GM21737 (cell line): Measurements from ENCODE around the gene ZNF764.
A peak's percentile ranks its signal among the peaks of the same experiment; 100 is the strongest.
"Not testable (repeated sequence)": the region's sequence is repeated elsewhere in the genome, so short reads cannot be mapped to it uniquely, and the experiment has no call there.

Experiments
- ATAC-seq: cut with Tn5 transposase; IDR thresholded peaks from one replicate; pipeline ENCODE4 v1.9.1; 2021; ENCODE audit warnings: mild to moderate bottlenecking, moderate library complexity; ENCODE audit not compliant: unreplicated experiment

The ZNF764 gene

DNA sequence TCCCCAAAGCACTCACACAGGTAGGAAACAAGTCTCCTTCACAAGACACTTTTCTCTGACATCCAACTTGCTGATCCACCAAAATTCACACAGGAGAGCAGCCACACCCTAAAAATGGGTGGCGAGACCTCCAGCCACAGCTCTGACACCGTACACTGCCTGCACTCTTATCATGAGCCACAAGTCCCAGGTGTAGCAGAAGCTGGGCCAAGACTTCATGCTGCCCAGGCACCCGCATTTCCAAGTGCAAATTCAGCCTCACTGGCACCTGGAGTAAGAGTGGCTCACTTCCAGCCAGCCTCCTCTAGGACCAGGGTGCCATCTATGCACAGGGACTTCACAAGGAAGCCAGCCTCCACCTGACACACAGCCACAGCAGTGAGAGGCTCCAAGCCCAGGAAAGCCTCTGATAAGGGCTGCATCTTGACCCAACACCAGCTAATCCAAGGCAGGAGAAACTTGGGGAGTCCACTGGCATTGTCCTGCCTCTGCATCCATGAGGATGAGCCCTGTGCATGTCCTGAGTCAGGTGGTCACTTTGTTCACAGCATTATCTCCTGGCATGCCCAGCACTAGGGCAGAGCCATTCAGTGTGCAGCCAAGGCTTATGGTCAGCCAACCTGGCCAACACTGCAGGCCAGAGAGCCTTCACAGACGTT is 29.2 kb downstream of the ZNF764 start:
- no peak for ATAC-seq

DNA sequence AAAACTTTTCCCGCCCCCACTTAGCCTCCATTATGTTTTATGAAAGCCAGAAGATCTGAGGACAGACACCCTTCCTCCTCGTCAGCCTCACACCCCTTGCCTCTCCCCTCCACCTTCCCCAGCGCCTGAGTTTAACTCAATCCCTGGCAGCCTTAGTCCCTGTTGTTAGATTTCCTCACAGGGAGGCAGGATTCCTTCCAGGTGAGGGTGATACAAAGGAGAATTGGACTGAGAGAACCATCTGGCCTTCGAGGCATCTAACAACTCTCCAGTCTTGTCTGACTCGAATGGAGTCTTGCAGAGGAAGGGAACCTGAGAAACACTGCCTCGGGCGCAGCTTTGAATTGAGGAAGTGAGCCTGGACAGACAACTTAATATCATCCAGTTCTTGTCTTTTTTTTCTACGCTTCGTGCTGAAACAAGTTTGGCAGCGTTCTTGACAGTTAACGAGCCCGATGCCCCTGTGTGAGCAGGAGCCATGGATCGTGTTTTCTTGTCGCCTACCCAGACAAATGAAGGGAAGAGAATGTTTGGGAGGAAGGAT is 30.5 kb downstream of the ZNF764 start:
- no peak for ATAC-seq

DNA sequence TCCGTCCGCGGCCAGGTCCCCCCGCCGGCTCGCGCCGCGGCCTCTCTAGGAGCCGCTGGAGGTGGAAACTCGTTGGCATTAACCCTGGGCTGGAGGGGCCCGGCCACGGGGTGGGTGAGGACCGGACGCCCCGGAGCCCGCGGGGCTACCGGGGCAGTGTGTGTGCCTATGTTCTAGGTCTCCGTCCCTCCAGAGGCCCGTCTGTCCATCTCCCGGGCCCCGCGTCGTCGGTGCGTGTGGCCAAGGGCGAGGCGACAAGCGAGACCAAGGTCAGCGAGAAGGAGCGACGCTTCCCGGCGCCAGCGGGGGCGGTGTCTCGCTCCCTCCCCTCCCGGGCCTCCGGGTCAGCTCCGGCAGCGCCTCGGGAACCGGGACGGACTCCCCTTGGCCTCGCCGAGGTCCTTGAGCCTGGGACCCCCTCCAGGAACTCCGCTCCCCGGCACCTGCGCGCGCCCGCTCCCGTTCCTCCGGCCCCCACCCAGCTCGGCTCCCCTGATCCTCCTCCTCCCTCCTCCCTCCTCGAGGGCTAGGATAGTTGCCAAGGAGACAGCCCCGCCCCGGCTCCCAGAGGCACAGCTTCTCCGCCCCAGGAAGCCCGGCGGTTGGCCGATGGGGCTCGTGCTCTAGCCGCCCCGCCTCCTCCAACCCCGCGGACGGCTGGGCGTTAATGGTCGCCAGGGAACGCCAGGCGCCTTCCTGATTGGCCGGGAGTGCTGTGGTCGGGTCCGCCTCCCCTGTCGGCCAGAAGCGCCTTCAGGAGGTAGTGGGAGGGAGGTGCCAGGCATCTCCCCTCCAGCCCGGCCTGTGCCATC is 31.1 kb downstream of the ZNF764 start:
- peak; percentile 77 for ATAC-seq

DNA sequence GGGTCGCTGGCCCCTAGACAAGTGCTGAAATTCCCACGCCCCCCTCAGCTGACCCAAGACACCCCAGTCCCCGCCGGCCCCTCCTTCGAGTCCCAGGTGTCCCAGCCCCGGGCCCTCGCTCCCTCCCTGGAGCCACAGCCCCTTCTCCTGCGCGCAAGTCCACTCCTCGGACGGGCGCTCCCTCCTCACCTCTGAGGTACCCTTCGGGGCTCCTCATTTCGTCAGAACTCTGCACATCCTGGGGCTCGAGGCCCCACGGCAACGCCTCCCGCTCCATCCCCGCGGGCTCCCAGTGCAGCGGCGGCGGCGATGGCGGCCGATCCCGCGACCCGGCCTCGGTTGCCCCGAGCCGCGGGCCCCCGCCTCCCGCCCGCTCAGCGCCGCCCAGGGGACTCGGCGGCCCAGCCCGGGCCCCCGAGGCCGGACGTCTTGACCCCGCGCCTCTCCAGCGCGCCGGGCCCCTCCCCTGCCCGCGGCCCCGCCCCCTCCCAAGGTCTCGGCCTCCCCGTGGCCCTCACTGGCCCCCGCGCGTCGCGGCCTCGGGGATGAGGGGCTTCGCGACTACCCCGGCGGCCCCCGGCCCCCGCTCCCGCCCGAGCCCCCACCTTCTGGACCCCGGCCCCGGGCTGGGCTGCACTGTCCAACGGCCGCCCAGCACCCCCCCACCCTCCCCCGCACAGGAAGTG is 31.9 kb downstream of the ZNF764 start, which contains the start of gene ZNF768:
Gene ZNF768, minus strand, starts transcription at position 430 of the 686 bp plus-strand sequence. Its CDS starts 153 bp downstream, at position 277.
- peak; percentile 16 for ATAC-seq

DNA sequence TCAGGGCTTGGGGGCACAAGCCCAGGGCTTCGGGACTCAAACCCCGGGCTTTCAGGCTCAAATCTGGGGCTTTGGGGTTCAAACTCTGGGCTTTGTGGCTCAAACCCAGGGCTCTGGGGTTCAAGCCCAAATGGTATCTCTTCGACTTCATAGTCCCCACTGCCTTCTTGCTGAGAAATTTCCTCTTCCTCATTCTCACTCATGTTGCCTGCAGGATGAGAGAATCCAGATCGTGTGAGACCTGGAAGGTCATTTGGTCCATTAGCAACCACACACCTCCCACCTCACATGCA is 32.4 kb downstream of the ZNF764 start:
- ATAC-seq: no peak

DNA sequence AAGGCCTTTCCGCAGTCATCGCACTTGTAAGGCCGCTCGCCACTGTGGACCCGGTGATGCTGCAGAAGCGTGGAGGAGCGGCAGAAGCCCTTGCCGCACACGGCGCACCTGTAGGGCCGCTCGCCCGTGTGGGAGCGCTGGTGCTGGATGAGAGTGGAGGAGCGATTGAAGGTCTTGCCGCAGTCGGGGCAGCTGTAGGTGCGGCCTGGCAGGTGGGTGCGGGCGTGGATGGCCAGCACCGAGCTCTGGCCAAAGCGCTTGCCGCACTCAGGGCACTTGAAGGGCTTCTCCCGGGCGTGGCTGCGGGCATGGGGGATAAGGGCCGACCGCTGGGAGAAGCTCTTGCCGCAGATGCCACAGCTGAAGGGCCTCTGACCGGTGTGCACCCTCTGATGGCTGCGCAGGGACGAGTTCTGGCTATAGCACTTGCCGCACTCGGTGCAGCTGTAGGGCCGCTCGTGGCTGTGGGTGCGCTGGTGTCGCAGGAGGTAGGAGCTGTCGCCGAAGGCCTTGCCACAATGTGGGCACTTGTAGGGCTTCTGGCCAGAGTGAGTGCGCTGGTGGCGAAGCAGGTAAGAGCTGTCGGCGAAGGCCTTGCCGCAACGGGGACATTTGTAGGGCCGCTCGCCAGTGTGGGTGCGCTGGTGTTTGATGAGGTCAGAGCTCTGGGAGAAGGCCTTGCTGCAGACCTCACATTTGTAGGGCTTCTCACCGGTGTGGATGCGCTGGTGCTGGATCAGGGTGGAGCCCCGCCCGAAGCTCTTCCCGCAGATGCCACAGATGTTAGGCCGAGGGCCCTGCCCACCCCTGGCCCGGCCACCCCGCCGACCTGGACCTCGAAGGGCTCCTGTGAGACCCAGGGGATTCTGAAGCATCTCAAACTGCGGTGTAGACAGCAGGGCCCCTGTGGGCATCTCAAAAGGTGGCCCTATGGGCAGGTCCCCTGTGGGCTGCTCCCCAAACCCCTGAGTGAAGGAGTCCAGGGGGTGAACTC is 33.3 kb downstream of the ZNF764 start:
- no peak for ATAC-seq

DNA sequence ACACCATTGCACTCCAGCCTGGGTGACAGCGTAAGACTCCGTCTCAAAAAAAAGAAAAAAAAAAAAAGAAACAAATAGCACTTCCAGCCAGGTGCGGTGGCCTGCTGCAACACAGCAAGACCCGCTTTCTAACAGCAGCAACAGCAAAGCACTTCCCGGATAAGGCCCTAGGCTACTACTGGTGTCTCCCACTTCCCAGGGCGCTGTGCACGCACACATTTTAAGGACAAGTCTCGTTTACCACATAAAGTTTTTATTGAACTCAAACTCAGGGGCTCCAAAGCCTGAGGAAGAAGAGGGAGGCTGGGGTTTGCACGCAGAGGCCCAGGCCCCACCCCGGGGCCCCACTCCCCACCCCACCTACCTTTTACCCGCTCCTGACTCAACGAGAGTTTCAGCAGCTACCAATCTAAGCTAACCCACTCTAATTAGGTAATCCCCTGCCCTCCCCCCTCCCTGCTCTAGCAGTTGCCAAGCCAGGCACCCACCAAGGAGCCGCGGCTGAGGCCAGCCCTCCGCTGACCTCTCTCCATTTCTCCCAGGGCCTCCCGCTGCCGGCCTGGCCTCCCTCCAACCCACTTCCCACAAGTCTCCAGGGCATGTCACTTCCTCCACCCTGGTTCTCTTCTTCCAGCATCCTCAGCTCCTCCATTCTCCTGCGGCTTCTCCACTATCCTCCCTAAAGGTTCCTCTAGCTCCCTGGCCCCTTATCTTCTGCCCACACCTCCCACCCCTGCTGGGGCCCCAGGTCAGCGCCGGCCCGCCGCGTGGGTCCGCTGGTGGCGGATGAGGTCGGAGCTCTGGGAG is 34.2 kb downstream of the ZNF764 start:
- no peak for ATAC-seq

DNA sequence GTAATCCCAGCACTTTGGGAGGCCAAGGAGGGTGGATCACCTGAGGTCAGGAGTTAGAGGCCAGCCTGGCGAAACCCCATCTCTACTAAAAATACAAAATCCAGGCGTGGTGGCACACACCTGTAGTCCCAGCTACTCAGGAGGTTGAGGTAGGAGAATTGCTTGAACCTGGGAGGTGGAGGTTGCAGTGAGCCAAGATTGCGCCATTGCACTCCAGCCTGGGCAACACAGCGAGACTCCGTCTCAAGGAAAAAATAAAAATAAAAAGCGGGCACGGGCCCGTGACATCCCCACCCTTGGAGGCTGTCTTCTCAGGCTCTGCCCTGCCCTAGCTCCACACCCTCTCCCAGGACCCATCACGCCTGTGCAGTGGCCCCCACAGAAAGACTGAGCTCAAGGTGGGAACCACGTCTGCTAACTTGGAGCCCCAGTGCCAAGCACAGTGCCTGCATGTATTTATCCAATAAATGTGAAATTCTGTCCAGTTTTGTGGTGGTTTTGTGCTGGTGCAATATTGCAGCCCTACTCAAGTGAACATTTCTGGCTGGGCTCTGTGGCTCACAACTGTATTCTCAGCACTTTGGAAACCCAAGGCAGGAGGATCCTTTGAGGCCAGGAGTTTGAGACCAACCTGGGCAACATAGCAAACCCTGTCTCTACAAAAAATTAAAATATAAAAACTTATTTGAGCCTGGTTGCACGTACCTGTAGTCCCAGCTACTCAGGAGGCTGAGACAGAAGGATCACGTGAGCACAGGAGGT is 35.3 kb downstream of the ZNF764 start:
- not testable (repeated sequence) for ATAC-seq

DNA sequence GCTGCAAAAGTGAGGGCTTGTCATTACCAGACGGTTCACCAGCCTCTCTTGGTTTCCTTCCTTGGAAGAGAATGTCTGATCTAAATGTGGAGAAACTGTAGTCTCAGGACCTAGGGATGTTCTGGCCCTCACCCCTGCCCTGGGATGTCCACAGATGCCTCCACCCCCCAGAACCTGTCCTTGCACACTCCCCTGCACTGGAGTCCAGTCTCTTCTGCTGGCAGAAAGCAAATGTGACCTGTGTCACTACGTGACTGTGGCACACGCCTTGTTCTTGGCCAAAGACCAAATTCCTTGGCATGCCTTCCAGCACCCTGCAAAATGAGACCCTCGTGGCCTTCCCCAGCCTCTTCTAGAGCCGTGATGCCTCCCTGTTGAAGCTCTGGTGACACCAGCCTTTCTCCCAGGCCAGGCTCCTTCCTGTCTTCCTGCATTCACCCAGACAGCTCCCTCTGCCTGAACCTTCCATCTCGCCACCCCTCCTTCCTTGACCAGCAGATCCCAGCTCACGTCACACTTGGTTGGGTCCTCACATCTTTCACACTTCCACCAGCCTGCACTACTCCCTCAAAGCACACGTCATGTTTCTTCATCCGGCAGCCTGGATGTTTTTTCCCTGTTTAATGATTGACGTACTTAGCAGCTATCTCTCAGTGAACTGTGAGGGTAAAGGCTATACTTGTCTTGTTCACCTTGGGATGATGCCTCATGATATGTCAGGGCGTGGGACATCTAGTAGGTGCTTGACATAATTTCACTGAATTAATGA is 36.1 kb downstream of the ZNF764 start:
- ATAC-seq: no peak

DNA sequence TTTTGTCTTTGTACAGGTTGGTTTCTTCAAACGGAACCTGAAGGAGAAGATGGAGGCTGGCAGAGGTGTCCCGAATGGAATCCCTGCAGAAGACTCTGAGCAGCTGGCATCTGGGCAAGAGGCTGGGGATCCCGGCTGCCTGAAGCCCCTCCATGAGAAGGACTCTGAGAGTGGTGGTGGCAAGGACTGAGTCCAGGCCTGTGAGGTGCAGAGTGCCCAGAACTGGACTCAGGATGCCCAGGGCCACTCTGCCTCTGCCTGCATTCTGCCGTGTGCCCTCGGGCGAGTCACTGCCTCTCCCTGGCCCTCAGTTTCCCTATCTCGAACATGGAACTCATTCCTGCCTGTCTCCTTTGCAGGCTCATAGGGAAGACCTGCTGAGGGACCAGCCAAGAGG is 36.7 kb downstream of the ZNF764 start:
- ATAC-seq: no peak

DNA sequence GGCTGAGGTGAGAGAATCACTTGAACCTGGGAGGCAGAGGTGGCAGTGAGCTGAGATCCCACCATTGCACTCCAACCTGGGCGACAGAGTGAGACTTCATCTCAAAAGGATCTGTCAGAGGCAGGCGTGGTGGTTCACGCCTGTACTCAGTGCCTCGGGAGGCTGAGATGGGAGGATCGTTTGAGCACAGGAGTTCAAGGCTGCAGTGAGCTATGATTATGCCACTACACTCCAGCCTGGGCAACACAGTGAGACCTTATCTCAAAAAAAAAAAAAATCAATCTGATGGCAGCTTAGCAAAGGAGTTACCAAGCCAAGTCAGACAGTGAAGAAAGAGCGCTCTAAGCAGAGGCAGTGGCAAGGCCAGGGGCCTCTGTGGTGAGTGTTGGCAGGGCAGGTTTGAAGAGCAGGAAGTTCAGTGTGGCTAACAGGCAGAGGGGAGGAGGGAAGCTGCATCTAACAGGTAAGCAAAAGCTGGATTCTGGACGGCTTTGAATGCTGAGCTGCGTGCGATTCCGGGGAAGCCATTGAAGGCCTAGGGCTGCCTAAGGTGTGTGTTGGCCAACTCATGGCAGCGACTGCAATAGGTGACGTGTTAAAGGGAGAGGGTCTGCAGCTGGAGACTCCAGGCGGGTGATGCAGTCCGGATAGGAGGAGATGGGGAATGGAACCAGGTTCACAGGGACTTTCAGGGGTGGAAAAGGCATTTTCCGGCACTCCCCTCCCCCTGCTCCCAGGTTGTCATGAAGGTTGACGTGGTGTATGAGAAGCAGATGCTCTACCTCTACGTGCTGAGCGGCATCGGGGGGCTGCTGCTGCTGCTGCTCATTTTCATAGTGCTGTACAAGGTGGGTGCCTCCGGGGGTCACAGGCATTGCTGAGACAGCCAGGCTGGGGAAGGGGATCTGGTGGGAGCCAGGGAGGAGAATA is 38.8 kb downstream of the ZNF764 start:
- no peak for ATAC-seq

DNA sequence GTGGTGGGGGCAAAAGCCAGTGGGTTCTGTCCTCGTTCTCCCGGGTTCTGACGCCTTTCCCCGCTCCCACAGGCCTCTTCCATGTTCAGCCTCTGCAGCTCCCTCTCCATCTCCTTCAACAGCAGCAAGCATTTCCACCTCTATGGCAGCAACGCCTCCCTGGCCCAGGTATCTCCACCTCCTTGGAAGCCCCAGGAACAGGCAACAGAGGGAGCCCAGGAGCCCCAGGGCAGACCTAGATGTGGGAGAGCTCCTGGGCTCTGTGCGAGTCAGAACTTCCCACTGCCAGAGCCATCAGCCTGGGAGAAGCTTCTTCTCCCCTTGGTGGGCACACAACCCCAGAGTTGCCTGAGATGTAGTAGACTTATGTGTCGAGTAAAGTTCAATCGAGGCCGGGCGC is 39.6 kb downstream of the ZNF764 start:
- no peak for ATAC-seq

DNA sequence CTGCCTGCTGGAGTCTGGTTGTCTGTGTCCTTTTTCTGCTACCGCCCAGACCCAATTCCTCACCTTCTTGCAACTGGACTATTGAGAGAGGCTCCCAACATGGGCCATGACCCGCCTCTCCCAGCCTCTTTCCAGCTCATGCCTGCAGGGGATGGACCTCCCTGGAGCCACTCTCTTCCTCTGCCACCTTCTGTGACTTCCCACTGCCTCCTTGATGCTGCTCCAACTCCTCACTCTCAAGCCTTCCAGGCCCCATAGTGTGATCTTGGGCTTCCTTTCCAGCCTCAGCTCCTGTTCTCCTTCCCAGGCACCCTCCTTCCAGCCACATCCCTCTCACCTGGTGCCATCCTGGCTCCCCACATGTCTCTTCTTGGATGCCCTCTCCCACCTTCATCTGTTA is 42.9 kb downstream of the ZNF764 start:
- ATAC-seq: no peak

DNA sequence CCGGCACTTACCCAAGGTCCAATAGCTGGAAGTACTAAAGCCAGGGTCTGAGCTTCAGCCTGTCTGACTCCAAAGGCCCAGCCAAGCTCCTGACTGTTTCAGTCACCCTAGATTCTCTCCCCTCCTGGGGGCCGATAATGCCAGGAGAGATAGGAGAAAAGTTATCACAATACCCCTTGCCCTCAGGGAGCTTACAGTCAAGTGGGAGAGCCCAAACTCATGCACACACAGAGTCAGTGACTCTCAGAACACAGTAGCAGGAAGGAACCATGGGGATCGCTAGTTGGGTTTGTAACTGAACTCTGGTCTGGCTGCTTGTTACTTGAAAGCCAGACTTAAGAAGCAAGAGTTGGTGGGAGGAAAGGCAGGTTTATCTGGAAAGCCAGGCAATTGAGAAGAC is 46.7 kb downstream of the ZNF764 start:
- ATAC-seq: no peak

DNA sequence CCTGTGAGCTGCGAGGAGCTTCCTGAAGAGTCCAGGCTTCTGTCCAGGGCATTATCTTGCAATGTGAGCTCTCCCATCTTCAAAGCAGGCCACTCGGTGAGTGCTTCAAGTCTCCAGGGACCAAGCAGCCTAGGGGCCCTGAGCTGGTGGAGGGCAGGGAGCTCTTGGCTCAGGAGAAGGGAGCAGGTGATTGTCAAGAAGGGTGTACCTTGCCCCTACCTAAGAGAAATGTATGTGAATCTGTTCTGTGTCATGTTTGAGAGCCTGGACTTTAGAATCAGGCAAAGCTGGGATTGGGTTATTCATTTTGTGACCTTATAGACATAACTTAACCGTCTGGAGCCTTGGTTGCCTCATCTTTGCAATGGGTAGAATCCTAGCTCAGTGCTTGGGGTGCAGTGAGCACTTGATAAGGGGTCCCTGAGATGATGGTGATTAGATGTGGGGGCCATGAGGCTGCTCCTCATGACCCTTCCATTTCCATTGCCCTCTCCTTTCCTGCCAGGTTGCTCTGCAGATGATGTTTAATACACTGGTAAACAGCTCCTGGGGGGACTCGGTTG is 47.7 kb downstream of the ZNF764 start:
- no peak for ATAC-seq

DNA sequence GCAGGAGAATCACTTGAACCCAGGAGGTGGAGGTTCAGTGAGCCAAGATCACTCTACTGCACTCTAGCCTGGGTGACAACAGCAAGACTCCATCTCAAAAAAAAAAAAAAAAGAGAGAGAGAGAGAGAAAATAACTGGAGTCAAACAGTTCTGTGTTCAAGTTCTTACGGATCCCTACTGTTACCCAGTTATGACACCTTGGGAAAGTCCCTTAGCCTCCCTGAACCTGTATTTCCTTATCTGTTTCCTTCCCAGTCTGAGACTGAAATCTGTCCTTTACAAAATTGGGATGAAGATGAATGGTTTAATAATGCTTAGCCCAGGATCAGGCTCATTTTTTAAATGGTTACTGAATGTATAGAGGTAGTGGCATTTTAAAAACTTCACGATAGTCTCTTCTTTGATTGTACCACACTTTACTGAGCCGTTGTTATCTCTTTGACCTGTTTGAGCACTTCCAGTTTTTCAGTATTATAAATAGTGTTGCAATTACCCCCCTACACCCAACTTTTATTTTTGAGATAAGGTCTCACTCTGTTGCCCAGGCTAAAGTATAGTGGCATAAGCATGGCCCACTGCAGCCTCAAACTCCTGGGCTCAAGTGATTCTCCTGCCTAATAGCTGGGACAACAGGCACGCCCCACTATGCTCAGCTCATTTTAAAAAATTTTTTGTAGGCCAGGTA is 49.0 kb downstream of the ZNF764 start:
- ATAC-seq: no peak
